Stimulated activated naive B cell treated with anti-CD40 and anti-IgM and Interleukin-4, amounts not matched to agents 10 μg/mL and 1 μg/mL and 100 μg/mL, for 72 hours (primary cell): ENCODE data around the gene ZDHHC5.

Experiments used
- ATAC-seq, 2 donors: fragments of 150-1000 bp; cut with Tn5 transposase; replicated peaks; 2 replicates each; pipeline ENCODE4 v1.10.0; 2021; ENCODE audit warnings: moderate library complexity in 1 of 2
- DNase-seq: peaks from one replicate; pipeline ENCODE4 v3.0.0; 2021
- H3K27ac Mint-ChIP-seq: one replicate; pipeline ENCODE4 v1.8.0; 2022; ENCODE audit warnings: mild to moderate bottlenecking, mixed read lengths
- H3K27me3 Mint-ChIP-seq, 2 donors: one replicate each; pipeline ENCODE4 v1.8.0; 2022; ENCODE audit warnings: mixed read lengths in 2 of 2
- H3K36me3 Mint-ChIP-seq, 2 donors: one replicate each; pipeline ENCODE4 v1.8.0; 2022; ENCODE audit warnings: mixed read lengths in 2 of 2, mild to moderate bottlenecking in 1 of 2
- H3K4me1 Mint-ChIP-seq, 2 donors: one replicate each; pipeline ENCODE4 v1.8.0; 2022; ENCODE audit warnings: mixed read lengths in 2 of 2, mild to moderate bottlenecking in 1 of 2
- H3K4me3 Mint-ChIP-seq, 2 donors: one replicate each; pipeline ENCODE4 v1.8.0; 2022; ENCODE audit warnings: mild to moderate bottlenecking in 2 of 2, mixed read lengths in 2 of 2, moderate library complexity in 1 of 2
- H3K9me3 Mint-ChIP-seq, 2 donors: one replicate each; pipeline ENCODE4 v1.8.0; 2022; ENCODE audit warnings: mixed read lengths in 2 of 2, mild to moderate bottlenecking in 1 of 2

Gene ZDHHC5

DNA sequence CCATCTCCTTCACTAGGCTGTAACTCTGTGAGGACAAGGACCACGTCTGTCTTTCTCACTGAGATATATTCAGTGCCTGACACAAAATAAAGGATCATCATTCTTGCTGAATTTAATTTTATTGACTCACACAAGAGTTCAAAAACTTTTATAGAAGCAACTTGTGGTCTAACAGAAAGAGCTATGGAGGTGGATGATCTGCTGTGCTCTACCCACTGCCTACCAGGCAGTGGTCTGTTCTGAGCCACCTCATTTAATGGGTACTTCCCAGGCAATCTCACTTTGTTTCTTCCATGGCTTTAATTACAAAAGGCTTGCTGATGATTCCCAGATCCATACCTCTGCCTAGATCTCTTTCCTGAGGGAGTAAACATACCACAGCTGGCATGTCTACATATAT is 79.0 kb downstream of the ZDHHC5 start:
- H3K4me1 Mint-ChIP-seq: peaks cover 30 to 54% of the 10 kb centered on the region in 2 donors
- no peak for DNase-seq
- H3K27me3 Mint-ChIP-seq: no peaks in the 10 kb centered on the region
- H3K36me3 Mint-ChIP-seq: peaks cover 51 to 59% of the 10 kb centered on the region in 2 donors
- H3K9me3 Mint-ChIP-seq: no peaks in the 10 kb centered on the region
- ATAC-seq: no peak
- H3K4me3 Mint-ChIP-seq: no peak overlapping the region
- H3K27ac Mint-ChIP-seq: peak overlapping the region; percentile 65
